OCI-LY7 (cell line): Measurements from ENCODE around the gene TMEM258. TPM values are rescaled to one million over a fixed set of nuclear protein-coding genes. Genes with fewer than 3 reads are reported as not detected.

Source experiments
- BruUV-seq: library from RNA; stranded (reverse); fragments of 400-500 nt; replicated peaks from 2 replicates; lab custom pipeline; 2021; lab: Mats Ljungman, UMichigan
- CTCF ChIA-PET: fragments of 300-600 bp; sonication (Branson Sonifier 250); formaldehyde crosslinking; loops from one replicate; lab custom pipeline; 2022; ENCODE audit warnings: antibody characterized with exemption; ENCODE audit not compliant: unreplicated experiment; lab: Charles Lee
- POLR2A ChIA-PET: fragments of 300-600 bp; sonication (Branson Sonifier 250); formaldehyde crosslinking; loops from one replicate; lab custom pipeline; 2022; ENCODE audit warnings: antibody characterized with exemption; lab: Charles Lee
- DNase-seq: peaks from one replicate; pipeline ENCODE4 v3.0.0-alpha.2; 2015; ENCODE audit warnings: low spot score
- H2AFZ ChIP-seq: fragments of 200-600 bp; sonication (generic), shearing (Covaris generic); 2 replicates; pipeline ENCODE4 v1.6.1; 2014; ENCODE audit warnings: mild to moderate bottlenecking, antibody characterized with exemption, low read length, moderate library complexity
- H3K27ac ChIP-seq: fragments of 200-600 bp; sonication (generic); 2 replicates; pipeline ENCODE4 v1.5.1; 2014; ENCODE audit warnings: mixed run types, low read depth, mild to moderate bottlenecking, moderate library complexity, low read length, inconsistent platforms; ENCODE audit not compliant: poor library complexity, severe bottlenecking
- H3K36me3 ChIP-seq: fragments of 200-600 bp; sonication (generic); 2 replicates; pipeline ENCODE4 v1.6.1; 2014; ENCODE audit warnings: mild to moderate bottlenecking, antibody characterized with exemption, low read length, moderate library complexity, mixed read lengths; ENCODE audit not compliant: insufficient read depth
- H3K4me1 ChIP-seq: fragments of 200-600 bp; sonication (generic); 2 replicates; pipeline ENCODE4 v1.5.1; 2014; ENCODE audit warnings: mild to moderate bottlenecking, low read length; ENCODE audit not compliant: insufficient read depth, poor library complexity, severe bottlenecking
- H3K4me2 ChIP-seq: fragments of 200-600 bp; sonication (generic); 2 replicates; pipeline ENCODE4 v1.6.1; 2014; ENCODE audit warnings: mild to moderate bottlenecking, low read length
- H3K4me3 ChIP-seq: fragments of 200-600 bp; sonication (generic); 2 replicates; pipeline ENCODE4 v1.5.1; 2014; ENCODE audit warnings: mild to moderate bottlenecking, low read depth, low read length; ENCODE audit not compliant: poor library complexity, severe bottlenecking
- H3K79me2 ChIP-seq: fragments of 200-600 bp; sonication (generic); 2 replicates; pipeline ENCODE4 v1.6.1; 2016; ENCODE audit warnings: low read depth, mild to moderate bottlenecking, low read length, moderate library complexity, mixed read lengths; ENCODE audit not compliant: insufficient read depth
- H3K9me2 ChIP-seq: fragments of 200-600 bp; sonication (generic); 2 replicates; pipeline ENCODE4 v1.6.1; 2016; ENCODE audit warnings: mild to moderate bottlenecking, low read length, mixed read lengths; ENCODE audit not compliant: insufficient read depth
- H3K9me3 ChIP-seq: fragments of 200-600 bp; sonication (generic); 2 replicates; pipeline ENCODE4 v1.6.1; 2014; ENCODE audit warnings: mild to moderate bottlenecking, mixed run types, low read length, mixed read lengths
- H4K20me1 ChIP-seq: fragments of 200-600 bp; sonication (generic); 2 replicates; pipeline ENCODE4 v1.6.1; 2014; ENCODE audit warnings: mild to moderate bottlenecking, antibody characterized with exemption, low read length, moderate library complexity, mixed read lengths; ENCODE audit not compliant: insufficient read depth
- CTCF ChIP-seq: fragments of 200-600 bp; sonication (generic); conservative IDR thresholded peaks from 2 replicates; pipeline ENCODE4 v1.5.1; 2014; ENCODE audit warnings: mild to moderate bottlenecking, antibody characterized with exemption, low read length, moderate library complexity, mixed read lengths
- EZH2phosphoT487 ChIP-seq: fragments of 200-600 bp; sonication (generic); IDR thresholded peaks from 2 replicates; pipeline ENCODE4 v1.6.1; 2018; ENCODE audit warnings: low read depth, borderline replicate concordance, mild to moderate bottlenecking, mixed run types, antibody characterized with exemption, low read length, moderate library complexity, mixed read lengths
- intact Hi-C: fragments of 100-400 bp; cut with micrococcal nuclease; formaldehyde crosslinking; loops from one replicate; pipeline ENCODE4 v1.10.0; 2022; ENCODE audit not compliant: unreplicated experiment
- total RNA-seq, 2 experiments: library from RNA; depleted of rRNA in 1 of 2; stranded (reverse); fragments of >200 nt in 1 of 2; shearing (Covaris generic) in 1 of 2; gene quantifications; 2 replicates each; pipeline ENCODE4 v1.2.3, GENCODE V29; 2014 to 2022

The TMEM258 gene
- total RNA-seq, 2 experiments from 2014 or later: 174 TPM

GRCh38 chr11:61784506-61784805 lies 7.9 kb downstream of the TMEM258 start:
- H3K9me2 ChIP-seq: no peaks in the 10 kb centered on the region
- CTCF ChIA-PET: interaction anchor here (1.0 kb wide), 1 partner anchor 8 kb away, joined by 3 read pairs; the partner anchor contains the start of genes FEN1 and TMEM258
- H3K27ac ChIP-seq: no peak overlapping the region
- POLR2A ChIA-PET: no interaction called here
- no peak overlapping the region for H2AFZ ChIP-seq
- H3K79me2 ChIP-seq: no peaks in the 10 kb centered on the region
- TF ChIP-seq EZH2phosphoT487: no peak
- no peak for TF ChIP-seq CTCF
- H4K20me1 ChIP-seq: no peaks in the 10 kb centered on the region
- no TSS peak for BruUV-seq
- H3K36me3 ChIP-seq: peaks cover 45% of the 10 kb centered on the region
- intact Hi-C loops: no loop called here
- no peaks in the 10 kb centered on the region for H3K9me3 ChIP-seq
- no peaks in the 10 kb centered on the region for H3K4me1 ChIP-seq
- no peak for DNase-seq
- H3K4me2 ChIP-seq: no peak overlapping the region
- H3K4me3 ChIP-seq: no peak overlapping the region

- H3K27ac ChIP-seq: no peak overlapping the region
- H3K9me2 ChIP-seq: no peaks in the 10 kb centered on the region
- no peak for DNase-seq
- BruUV-seq: no TSS peak
- no peak overlapping the region for H2AFZ ChIP-seq
- ChIA-PET CTCF (interaction anchor here (1.0 kb wide), 1 partner anchor 9 kb away, joined by 3 read pairs; the partner anchor contains the start of genes FEN1 and TMEM258), POLR2A (interaction anchor here (0.5 kb wide), 1 partner anchor 325 kb away, joined by 3 read pairs; no protein-coding TSS in a partner anchor)
- no peaks in the 10 kb centered on the region for H3K79me2 ChIP-seq
- intact Hi-C loops: no loop called here
- no peak overlapping the region for H3K4me2 ChIP-seq
- H3K4me1 ChIP-seq: no peaks in the 10 kb centered on the region
- no peak for TF ChIP-seq EZH2phosphoT487
- TF ChIP-seq CTCF: no peak
- peaks cover 40% of the 10 kb centered on the region for H3K36me3 ChIP-seq
- no peaks in the 10 kb centered on the region for H3K9me3 ChIP-seq
- H4K20me1 ChIP-seq: no peaks in the 10 kb centered on the region
- no peak overlapping the region for H3K4me3 ChIP-seq
Measured at GRCh38 chr11:61783717-61784505, 8.5 kb downstream of the TMEM258 start.

GRCh38 chr11:61782841-61783240 lies 9.6 kb downstream of the TMEM258 start:
- DNase-seq: no peak
- ChIA-PET CTCF (no interaction called here), POLR2A (interaction anchor here (0.9 kb wide), 1 partner anchor 10 kb away, joined by 3 read pairs; no protein-coding TSS in a partner anchor)
- intact Hi-C loops: no loop called here
- no TSS peak for BruUV-seq
- TF ChIP-seq EZH2phosphoT487 (no peak), CTCF (no peak)
- Histone ChIP-seq H2AFZ (no peak overlapping the region), H3K9me2 (no peaks in the 10 kb centered on the region), H3K4me1 (no peaks in the 10 kb centered on the region), H4K20me1 (no peaks in the 10 kb centered on the region), H3K27ac (no peak overlapping the region), H3K36me3 (peaks cover 29% of the 10 kb centered on the region), H3K79me2 (no peaks in the 10 kb centered on the region), H3K4me2 (no peak overlapping the region), H3K4me3 (no peak overlapping the region), H3K9me3 (no peaks in the 10 kb centered on the region)
